HepG2 (cell line): ENCODE data around the gene CSTPP1. TPM values are rescaled to one million over a fixed set of nuclear protein-coding genes. Genes with fewer than 3 reads are reported as not detected.

ENCODE experiments used
- ATAC-seq: fragments of 200-7000 bp; cut with Tn5 transposase; 3 replicates; pipeline ENCODE4 v1.9.1; 2020; ENCODE audit warnings: mild to moderate bottlenecking, moderate library complexity
- BruUV-seq: library from RNA; stranded (reverse); fragments of 400-500 nt; replicated peaks from 2 replicates; lab custom pipeline; 2021; lab: Mats Ljungman, UMichigan
- CTCF ChIA-PET: fragments of 300-600 bp; formaldehyde crosslinking; extraction: SDS; loops from one replicate; lab custom pipeline; 2021; ENCODE audit warnings: low total read pairs, inconsistent platforms, low intra/inter-chr PET ratio; lab: Yijun Ruan, JAX
- POLR2A ChIA-PET: fragments of 350-600 bp; sonication (Branson Sonifier 250); formaldehyde crosslinking; loops from one replicate; lab custom pipeline; 2020; ENCODE audit warnings: antibody characterized with exemption, inconsistent platforms; lab: Yijun Ruan, JAX
- DNase-seq: peaks from one replicate; pipeline ENCODE4 v3.0.0-alpha.2; 2015; ENCODE audit warnings: low spot score
- FAIRE-seq: peaks from 3 replicates; lab custom pipeline; 2011; peaks lifted over from hg19 to GRCh38; lab: Jason Lieb, UNC
- H2AFZ ChIP-seq: one replicate; pipeline ENCODE4 v1.6.1; 2011; ENCODE audit warnings: low read length, inconsistent platforms
- H3K27ac ChIP-seq: fragments of 300-600 bp; 3 replicates; pipeline ENCODE4 v1.8.0; 2011; ENCODE audit warnings: mixed run types, mild to moderate bottlenecking, mixed read lengths, low read length, inconsistent platforms; ENCODE audit not compliant: insufficient read depth; ENCODE audit errors: extremely low read length
- H3K27me3 ChIP-seq, 2 experiments: fragments of 200-600 bp in 1 of 2; 2 replicates in 1 of 2; 3 replicates in 1 of 2; pipeline versions ENCODE4 v1.6.0 to v1.8.0; 2011; ENCODE audit warnings: low read length in 2 of 2, mild to moderate bottlenecking in 2 of 2, moderate library complexity in 2 of 2, inconsistent platforms in 1 of 2; ENCODE audit not compliant: insufficient read depth in 2 of 2, control insufficient read depth in 1 of 2
- H3K36me3 ChIP-seq, 2 experiments: fragments of 200-600 bp in 1 of 2; replicated peaks in 1 of 2; 2 replicates in 1 of 2; 3 replicates in 1 of 2; pipeline versions ENCODE4 v1.5.1 to v1.8.0; 2011; ENCODE audit warnings: low read length in 2 of 2, inconsistent platforms in 1 of 2; ENCODE audit not compliant: insufficient read depth in 2 of 2, control insufficient read depth in 1 of 2
- H3K4me1 ChIP-seq: 2 replicates; pipeline ENCODE4 v1.5.1; 2012; ENCODE audit warnings: low read length, inconsistent platforms; ENCODE audit not compliant: insufficient read depth
- H3K4me2 ChIP-seq: 2 replicates; pipeline ENCODE4 v1.6.0; 2011; ENCODE audit warnings: low read depth, low read length, inconsistent platforms
- H3K4me3 ChIP-seq, 3 experiments: fragments of 200-600 bp in 1 of 3; sonication (generic), shearing (Covaris generic) in 1 of 3; replicated peaks in 1 of 3; 2 replicates each; pipeline ENCODE4 v1.5.1; 2011 to 2016; ENCODE audit warnings: low read length in 3 of 3, inconsistent platforms in 2 of 3, low read depth in 2 of 3, mild to moderate bottlenecking in 2 of 3, control low read depth in 1 of 3, mixed read lengths in 1 of 3; ENCODE audit not compliant: insufficient read depth in 1 of 3
- H3K79me2 ChIP-seq: one replicate; pipeline ENCODE4 v1.6.1; 2011; ENCODE audit warnings: low read length, inconsistent platforms; ENCODE audit not compliant: insufficient read depth
- H3K9ac ChIP-seq: 2 replicates; pipeline ENCODE4 v1.6.0; 2011; ENCODE audit warnings: mild to moderate bottlenecking, low read depth, low read length, inconsistent platforms; ENCODE audit not compliant: insufficient read depth
- H3K9me3 ChIP-seq: 2 replicates; pipeline ENCODE4 v1.5.1; 2012; ENCODE audit warnings: mild to moderate bottlenecking, low read length
- H4K20me1 ChIP-seq: 2 replicates; pipeline ENCODE4 v1.6.0; 2011; ENCODE audit warnings: inconsistent platforms, mild to moderate bottlenecking, low read length, moderate library complexity; ENCODE audit not compliant: insufficient read depth
- EHMT2 ChIP-seq: fragments of 200-600 bp; sonication (generic); IDR thresholded peaks from 2 replicates; pipeline ENCODE4 v1.7.0; 2017; ENCODE audit warnings: antibody characterized with exemption, low read depth, low read length, borderline replicate concordance
- IRF2 ChIP-seq: IDR thresholded peaks from 2 replicates; pipeline ENCODE4 v1.6.1; 2018; ENCODE audit warnings: missing genetic modification reagents, missing compliant biosample characterization
- NBN ChIP-seq: fragments of 450-650 bp; conservative IDR thresholded peaks from 2 replicates; pipeline ENCODE4 v1.6.1; 2017
- NFE2L2 ChIP-seq: fragments of 150-350 bp; IDR thresholded peaks from 2 replicates; pipeline ENCODE4 v1.6.1; 2014; ENCODE audit warnings: low read length
- NFIC ChIP-seq: IDR thresholded peaks from 2 replicates; pipeline ENCODE4 v1.6.1; 2012; ENCODE audit warnings: mild to moderate bottlenecking, low read length, inconsistent platforms
- PAWR ChIP-seq: sonication (generic); formaldehyde crosslinking; IDR thresholded peaks from 2 replicates; pipeline ENCODE4 v1.4.0; 2020; ENCODE audit warnings: missing genetic modification reagents, mild to moderate bottlenecking, borderline replicate concordance
- REXO4 ChIP-seq: sonication (generic); formaldehyde crosslinking; IDR thresholded peaks from 2 replicates; pipeline ENCODE4 v1.8.0; 2022; ENCODE audit warnings: missing genetic modification reagents, mild to moderate bottlenecking, borderline replicate concordance
- RFX1 ChIP-seq: fragments of 450-650 bp; IDR thresholded peaks from 2 replicates; pipeline ENCODE4 v1.6.1; 2017
- SIX4 ChIP-seq: sonication (generic); formaldehyde crosslinking; IDR thresholded peaks from 2 replicates; pipeline ENCODE4 v1.4.0; 2020; ENCODE audit warnings: missing genetic modification reagents
- SP140L ChIP-seq: sonication (generic); formaldehyde crosslinking; IDR thresholded peaks from 2 replicates; pipeline ENCODE4 v1.4.0; 2020; ENCODE audit warnings: missing genetic modification reagents, borderline replicate concordance
- TP53 ChIP-seq: sonication (generic); formaldehyde crosslinking; conservative IDR thresholded peaks from 2 replicates; pipeline ENCODE4 v1.4.0; 2020; ENCODE audit warnings: missing genetic modification reagents
- ZBTB3 ChIP-seq: sonication (generic); formaldehyde crosslinking; IDR thresholded peaks from 2 replicates; pipeline ENCODE4 v1.4.0; 2020; ENCODE audit warnings: low read depth, mild to moderate bottlenecking, moderate library complexity, missing genetic modification reagents, borderline replicate concordance
- ZNF552 ChIP-seq: sonication (generic); formaldehyde crosslinking; IDR thresholded peaks from 2 replicates; pipeline ENCODE4 v1.9.0; 2022; ENCODE audit warnings: missing genetic modification reagents, mild to moderate bottlenecking, borderline replicate concordance
- ZNF615 ChIP-seq: sonication (generic); formaldehyde crosslinking; IDR thresholded peaks from 2 replicates; pipeline ENCODE4 v1.5.0; 2020; ENCODE audit warnings: mild to moderate bottlenecking, missing genetic modification reagents, borderline replicate concordance
- ZNF761 ChIP-seq: sonication (generic); formaldehyde crosslinking; conservative IDR thresholded peaks from 2 replicates; pipeline ENCODE4 v1.4.0; 2020; ENCODE audit warnings: mild to moderate bottlenecking, missing genetic modification reagents
- ZNF772 ChIP-seq: sonication (generic); formaldehyde crosslinking; IDR thresholded peaks from 2 replicates; pipeline ENCODE4 v1.5.0; 2020; ENCODE audit warnings: mild to moderate bottlenecking, missing genetic modification reagents
- WGBS: methylation state at CpG from one replicate; pipeline ENCODE4 v1.1.6; 2017; ENCODE audit warnings: low lambda C conversion rate; 5-methylcytosine and 5-hydroxymethylcytosine counted together
- in situ Hi-C: cut with HindIII; loops from 2 replicates; pipeline ENCODE4 v1.10.0; 2017; ENCODE audit warnings: low pct_unique_long_range_greater_than_20kb; ENCODE audit not compliant: extremely low pct_ligation_motif_present
- intact Hi-C: fragments of 100-400 bp; cut with micrococcal nuclease; formaldehyde crosslinking; loops from one replicate; pipeline ENCODE4 v1.10.0; 2022; ENCODE audit not compliant: unreplicated experiment
- polyA plus RNA-seq, 8 experiments: library from polyadenylated mRNA; depleted of rRNA in 3 of 8; stranded (reverse) in 7 of 8; unstranded in 1 of 8; fragments of >200 nt; fragmentation: Illumina TruSeq in 4 of 8; extraction: Trizol in 4 of 8; gene quantifications; 2 replicates each; pipeline versions ENCODE4 v1.2.1 to v1.2.3, GENCODE V29; 2011 to 2016; ENCODE audit warnings: low read depth in 4 of 8, missing spikeins in 1 of 8, mixed read lengths in 1 of 8; ENCODE audit not compliant: insufficient read depth in 1 of 8
- total RNA-seq, 5 experiments: library from RNA; depleted of rRNA; stranded (reverse); fragments of >200 nt; fragmentation: Illumina TruSeq; extraction: Trizol; gene quantifications; 2 replicates each; pipeline ENCODE4 v1.2.3, GENCODE V29; 2016; ENCODE audit warnings: low read depth in 1 of 5
- TF ChIP-seq, protein P1 (sequence below): sonication (generic); formaldehyde crosslinking; IDR thresholded peaks from 2 replicates; pipeline ENCODE4 v1.4.0; 2020; ENCODE audit warnings: missing genetic modification reagents
- TF ChIP-seq, protein P2 (sequence below): sonication (generic); formaldehyde crosslinking; IDR thresholded peaks from 2 replicates; pipeline ENCODE4 v1.5.1; 2020; ENCODE audit warnings: mild to moderate bottlenecking, missing genetic modification reagents, moderate library complexity
- TF ChIP-seq, protein P3 (sequence below): sonication (generic); formaldehyde crosslinking; IDR thresholded peaks from 2 replicates; pipeline ENCODE4 v1.5.1; 2020; ENCODE audit warnings: missing genetic modification reagents, mild to moderate bottlenecking, borderline replicate concordance

CSTPP1 gene
- total and polyA plus RNA-seq, 2 of the 13 experiments (the other 11 are each of a cell fraction or from before 2014, with no cell fraction given) = 12.3 to 14.6 TPM

DNA sequence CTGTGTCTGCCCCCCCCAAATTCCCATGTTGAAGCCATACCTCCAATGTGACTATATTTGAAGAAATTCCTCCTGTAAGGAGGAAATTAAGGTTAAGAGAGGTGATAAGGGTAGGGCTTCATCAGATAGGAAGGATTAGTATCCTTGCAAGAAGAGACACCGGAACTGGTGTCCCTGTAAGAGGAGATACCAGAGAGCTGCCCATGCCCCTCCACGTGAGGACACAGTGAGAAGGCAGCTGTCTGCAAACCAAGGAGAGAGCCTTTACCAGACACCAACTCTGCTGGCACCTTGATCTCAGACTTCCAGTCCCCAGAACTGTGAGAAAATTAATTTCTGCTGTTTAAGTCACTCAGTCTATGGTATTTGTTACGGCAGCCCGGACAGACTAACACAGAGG, 130.8 kb downstream of the CSTPP1 start (continued):
- TF ChIP-seq, protein P1, sequence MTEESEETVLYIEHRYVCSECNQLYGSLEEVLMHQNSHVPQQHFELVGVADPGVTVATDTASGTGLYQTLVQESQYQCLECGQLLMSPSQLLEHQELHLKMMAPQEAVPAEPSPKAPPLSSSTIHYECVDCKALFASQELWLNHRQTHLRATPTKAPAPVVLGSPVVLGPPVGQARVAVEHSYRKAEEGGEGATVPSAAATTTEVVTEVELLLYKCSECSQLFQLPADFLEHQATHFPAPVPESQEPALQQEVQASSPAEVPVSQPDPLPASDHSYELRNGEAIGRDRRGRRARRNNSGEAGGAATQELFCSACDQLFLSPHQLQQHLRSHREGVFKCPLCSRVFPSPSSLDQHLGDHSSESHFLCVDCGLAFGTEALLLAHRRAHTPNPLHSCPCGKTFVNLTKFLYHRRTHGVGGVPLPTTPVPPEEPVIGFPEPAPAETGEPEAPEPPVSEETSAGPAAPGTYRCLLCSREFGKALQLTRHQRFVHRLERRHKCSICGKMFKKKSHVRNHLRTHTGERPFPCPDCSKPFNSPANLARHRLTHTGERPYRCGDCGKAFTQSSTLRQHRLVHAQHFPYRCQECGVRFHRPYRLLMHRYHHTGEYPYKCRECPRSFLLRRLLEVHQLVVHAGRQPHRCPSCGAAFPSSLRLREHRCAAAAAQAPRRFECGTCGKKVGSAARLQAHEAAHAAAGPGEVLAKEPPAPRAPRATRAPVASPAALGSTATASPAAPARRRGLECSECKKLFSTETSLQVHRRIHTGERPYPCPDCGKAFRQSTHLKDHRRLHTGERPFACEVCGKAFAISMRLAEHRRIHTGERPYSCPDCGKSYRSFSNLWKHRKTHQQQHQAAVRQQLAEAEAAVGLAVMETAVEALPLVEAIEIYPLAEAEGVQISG (CRISPR knock-in tag) = no peak
- TF ChIP-seq ZBTB3 (no peak), ZNF552 (no peak), NFIC (no peak)
- TF ChIP-seq, all 625 proteins: peak for 0

DNA sequence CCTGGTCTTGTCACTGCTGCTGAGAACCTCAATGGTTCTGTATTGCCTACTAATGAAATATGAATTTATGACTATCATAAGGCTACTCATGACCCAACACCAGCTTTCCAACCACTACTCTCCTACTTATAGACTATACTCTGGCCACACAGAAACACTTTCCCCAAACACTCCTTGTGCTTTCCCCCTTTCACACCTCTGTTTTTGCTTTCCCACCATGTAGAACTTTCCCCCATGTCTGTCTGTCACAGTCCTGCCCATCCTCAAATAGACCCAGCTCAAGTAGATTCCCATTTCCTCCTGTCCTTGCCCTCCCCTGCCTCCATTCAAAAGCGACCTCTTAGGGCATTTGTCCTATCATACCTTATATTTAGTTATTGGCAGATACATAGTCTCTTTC, 134.2 kb downstream of the CSTPP1 start:
- CTCF ChIA-PET = no interaction called here
- no peak for ATAC-seq
- TF ChIP-seq SP140L (CRISPR knock-in tag) (no peak), NBN (no peak), ZNF772 (CRISPR knock-in tag) (no peak), TP53 (CRISPR knock-in tag) (no peak), IRF2 (CRISPR knock-in tag) (no peak), EHMT2 (no peak), ZNF761 (CRISPR knock-in tag) (no peak), NFE2L2 (no peak), REXO4 (CRISPR knock-in tag) (no peak), PAWR (CRISPR knock-in tag) (no peak), ZNF615 (CRISPR knock-in tag) (no peak), SIX4 (CRISPR knock-in tag) (no peak), RFX1 (no peak)
- TF ChIP-seq, protein P2, sequence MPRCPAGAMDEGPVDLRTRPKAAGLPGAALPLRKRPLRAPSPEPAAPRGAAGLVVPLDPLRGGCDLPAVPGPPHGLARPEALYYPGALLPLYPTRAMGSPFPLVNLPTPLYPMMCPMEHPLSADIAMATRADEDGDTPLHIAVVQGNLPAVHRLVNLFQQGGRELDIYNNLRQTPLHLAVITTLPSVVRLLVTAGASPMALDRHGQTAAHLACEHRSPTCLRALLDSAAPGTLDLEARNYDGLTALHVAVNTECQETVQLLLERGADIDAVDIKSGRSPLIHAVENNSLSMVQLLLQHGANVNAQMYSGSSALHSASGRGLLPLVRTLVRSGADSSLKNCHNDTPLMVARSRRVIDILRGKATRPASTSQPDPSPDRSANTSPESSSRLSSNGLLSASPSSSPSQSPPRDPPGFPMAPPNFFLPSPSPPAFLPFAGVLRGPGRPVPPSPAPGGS (CRISPR knock-in tag) = no peak
- TF ChIP-seq, protein P3, sequence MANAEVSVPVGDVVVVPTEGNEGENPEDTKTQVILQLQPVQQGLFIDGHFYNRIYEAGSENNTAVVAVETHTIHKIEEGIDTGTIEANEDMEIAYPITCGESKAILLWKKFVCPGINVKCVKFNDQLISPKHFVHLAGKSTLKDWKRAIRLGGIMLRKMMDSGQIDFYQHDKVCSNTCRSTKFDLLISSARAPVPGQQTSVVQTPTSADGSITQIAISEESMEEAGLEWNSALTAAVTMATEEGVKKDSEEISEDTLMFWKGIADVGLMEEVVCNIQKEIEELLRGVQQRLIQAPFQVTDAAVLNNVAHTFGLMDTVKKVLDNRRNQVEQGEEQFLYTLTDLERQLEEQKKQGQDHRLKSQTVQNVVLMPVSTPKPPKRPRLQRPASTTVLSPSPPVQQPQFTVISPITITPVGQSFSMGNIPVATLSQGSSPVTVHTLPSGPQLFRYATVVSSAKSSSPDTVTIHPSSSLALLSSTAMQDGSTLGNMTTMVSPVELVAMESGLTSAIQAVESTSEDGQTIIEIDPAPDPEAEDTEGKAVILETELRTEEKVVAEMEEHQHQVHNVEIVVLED = no peak

More for the DNA sequence above, 134.2 kb downstream of the CSTPP1 start:
- Histone ChIP-seq H2AFZ (no peak overlapping the region), H3K79me2 (no peaks in the 10 kb centered on the region), H4K20me1 (no peaks in the 10 kb centered on the region), H3K4me1 (no peaks in the 10 kb centered on the region), H3K27me3 (no peaks in the 10 kb centered on the region), H3K27ac (no peak overlapping the region), H3K9me3 (no peaks in the 10 kb centered on the region), H3K9ac (no peak overlapping the region), H3K4me2 (no peak overlapping the region), H3K4me3 (no peak overlapping the region), H3K36me3 (no peaks in the 10 kb centered on the region)
- POLR2A ChIA-PET = no interaction called here
- intact Hi-C loops = no loop called here
- FAIRE-seq (no peak), DNase-seq (no peak)
- no TSS peak for BruUV-seq
- WGBS = 84% methylated on average over 1 of the region's 1 CpG
- in situ Hi-C loops = no loop called here
